ENCODE measurements around the gene DPEP3.

The DPEP3 gene

GRCh38 chr16:67928561-67929364 lies 51.5 kb downstream of the DPEP3 start:
- peak; percentile 87 for DNase-seq

- no peak for DNase-seq
These were observed 52.2 kb downstream of the DPEP3 start for GRCh38 chr16:67928147-67928546.

DNA sequence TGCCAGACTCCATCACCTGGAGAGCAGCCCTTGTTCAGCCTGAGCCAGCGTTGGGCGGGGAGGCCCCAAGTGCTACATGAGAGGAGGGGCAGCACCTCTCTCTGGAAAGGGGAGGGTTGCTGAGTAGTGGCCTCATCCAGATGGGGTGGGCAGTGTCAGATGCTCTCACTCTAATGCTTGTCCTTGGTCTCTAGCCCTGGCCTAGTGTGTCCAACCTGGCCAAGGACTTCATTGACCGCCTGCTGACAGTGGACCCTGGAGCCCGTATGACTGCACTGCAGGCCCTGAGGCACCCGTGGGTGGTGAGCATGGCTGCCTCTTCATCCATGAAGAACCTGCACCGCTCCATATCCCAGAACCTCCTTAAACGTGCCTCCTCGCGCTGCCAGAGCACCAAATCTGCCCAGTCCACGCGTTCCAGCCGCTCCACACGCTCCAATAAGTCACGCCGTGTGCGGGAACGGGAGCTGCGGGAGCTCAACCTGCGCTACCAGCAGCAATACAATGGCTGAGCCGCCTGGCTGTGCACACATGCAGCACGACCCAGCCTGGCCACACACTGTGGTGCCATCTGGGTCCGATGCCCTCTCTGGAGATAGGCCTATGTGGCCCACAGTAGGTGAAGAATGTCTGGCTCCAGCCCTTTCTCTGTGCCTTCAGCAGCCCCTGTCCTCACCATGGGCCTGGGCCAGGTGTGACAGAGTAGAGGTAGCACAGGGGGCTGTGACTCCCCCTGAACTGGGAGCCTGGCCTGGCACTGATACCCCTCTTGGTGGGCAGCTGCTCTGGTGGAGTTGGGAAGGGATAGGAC lies 53.0 kb downstream of the DPEP3 start:
- no peak for DNase-seq

DNA sequence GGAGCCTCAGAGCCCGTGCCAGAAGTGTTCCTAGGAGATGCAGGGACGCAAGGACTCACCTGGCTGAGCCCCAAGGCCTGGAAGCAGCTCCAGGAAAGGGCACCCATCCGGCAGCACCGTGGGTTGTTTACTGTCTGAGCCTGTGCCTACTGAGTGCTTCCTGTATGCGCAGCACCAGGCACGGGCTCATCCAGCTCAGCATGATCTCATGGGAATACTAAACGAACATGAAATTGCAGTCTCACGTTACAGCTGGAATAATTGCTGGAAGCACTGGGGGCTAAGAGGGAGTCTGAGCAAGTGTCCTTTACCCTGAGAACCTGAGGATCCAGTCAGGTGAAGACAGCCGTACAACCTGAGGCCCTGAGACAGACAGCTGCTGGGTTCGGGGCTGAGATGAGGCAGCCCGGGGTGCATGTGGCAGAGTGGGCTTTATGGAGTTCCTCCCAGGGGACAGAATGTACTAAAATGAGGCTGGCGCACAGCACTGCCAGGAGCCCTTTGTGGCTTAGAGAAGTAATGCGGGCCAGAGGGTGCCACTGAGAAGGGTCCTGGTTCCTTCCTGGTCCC lies 54.0 kb downstream of the DPEP3 start:
- no peak for DNase-seq
